Measurements from ENCODE around the gene SPARC.

GRCh38 chr5:151637676-151638075, 49.0 kb downstream of the SPARC start:
- no peak for TF ChIP-seq CTCF (IDR thresholded peaks at IDR 0.05)
- TF ChIP-seq POLR2AphosphoS5 (IDR thresholded peaks at IDR 0.05): no peak
